Stimulated activated CD8-positive, alpha-beta memory T cell treated with anti-CD3 and anti-CD28 coated beads, Interleukin-4, amount 100 ng/mL, for 24 hours (primary cell): ENCODE data around the gene UCHL1.
"Not testable (repeated sequence)": the region's sequence is repeated elsewhere in the genome, so short reads cannot be mapped to it uniquely, and the experiment has no call there.

Source experiments
- DNase-seq: peaks from one replicate; pipeline ENCODE4 v3.0.0-alpha.2; 2020; ENCODE audit warnings: low read depth

Gene UCHL1

DNA sequence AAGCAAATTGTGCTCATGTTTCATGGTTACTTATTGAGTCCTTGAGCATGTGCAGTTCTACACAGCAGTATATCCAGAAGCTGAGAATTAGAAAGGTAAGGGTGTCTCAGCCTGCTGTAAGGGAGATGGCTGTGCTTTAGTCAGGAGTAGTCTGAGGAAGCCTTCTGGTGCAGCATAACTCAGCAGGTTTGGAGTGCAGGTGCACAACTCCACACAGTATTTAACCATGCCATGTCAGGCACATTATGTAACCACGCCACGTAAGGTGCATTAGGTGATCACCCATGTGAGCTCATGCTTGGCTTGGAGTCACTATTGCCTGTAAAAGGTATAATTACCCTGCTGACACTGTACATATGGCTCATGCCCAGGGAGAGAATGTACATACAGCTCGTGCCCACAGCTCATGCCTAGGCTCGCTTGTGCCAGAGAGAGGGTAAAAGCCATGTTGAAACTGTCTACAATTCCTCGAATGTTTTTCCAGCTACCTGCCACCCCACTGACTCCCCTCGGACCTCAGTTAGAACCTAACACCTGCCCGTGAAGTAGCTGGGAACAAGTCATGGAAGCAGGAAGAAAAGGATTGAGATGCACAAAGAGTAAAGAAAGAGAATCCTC, 37.8 kb downstream of the UCHL1 start:
- no peak for DNase-seq

- no peak for DNase-seq
Measured at GRCh38 chr4:41296995-41297394, 40.3 kb downstream of the UCHL1 start.

GRCh38 chr4:41297832-41298231, 41.1 kb downstream of the UCHL1 start:
- no peak for DNase-seq

DNA sequence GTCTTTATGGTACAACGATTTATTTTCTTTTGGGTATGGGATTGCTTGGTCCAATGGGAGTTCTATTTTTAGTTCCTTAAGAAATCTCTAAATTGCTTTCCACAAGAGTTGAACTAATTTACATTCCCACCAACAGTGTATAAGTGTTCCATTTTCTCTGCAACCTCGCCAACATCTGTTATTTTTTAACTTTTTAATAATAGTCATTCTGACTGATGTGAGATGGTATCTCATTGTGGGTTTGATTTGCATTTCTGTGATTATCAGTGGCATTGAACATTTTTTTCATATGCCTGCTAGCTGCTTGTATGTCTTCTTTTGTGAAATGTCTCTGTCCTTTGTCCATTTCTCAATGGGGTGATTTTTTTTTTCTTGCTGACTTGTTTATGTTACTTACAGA, 42.8 kb downstream of the UCHL1 start:
- DNase-seq: no peak

DNA sequence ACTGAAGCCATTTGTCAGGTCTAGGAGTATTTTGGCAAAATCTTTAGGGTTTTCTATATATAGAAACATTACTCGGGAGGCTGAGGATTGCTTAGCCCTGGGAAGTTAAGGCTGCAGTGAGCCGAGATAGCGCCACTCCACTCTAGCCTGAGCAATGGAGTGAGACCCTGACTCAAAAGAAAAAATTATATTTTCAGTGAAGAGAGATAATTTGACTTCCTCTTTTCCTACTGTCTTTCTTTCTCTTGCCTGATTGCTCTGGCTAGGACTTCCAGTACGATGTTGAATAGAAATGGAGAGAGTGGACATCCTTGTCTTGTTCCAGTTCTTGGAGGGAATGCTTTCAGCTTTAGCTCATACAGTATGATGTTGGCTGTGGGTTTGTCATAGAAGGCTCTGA, 44.4 kb downstream of the UCHL1 start:
- no peak for DNase-seq

GRCh38 chr4:41303372-41304118, 46.8 kb downstream of the UCHL1 start:
- no peak for DNase-seq

DNA sequence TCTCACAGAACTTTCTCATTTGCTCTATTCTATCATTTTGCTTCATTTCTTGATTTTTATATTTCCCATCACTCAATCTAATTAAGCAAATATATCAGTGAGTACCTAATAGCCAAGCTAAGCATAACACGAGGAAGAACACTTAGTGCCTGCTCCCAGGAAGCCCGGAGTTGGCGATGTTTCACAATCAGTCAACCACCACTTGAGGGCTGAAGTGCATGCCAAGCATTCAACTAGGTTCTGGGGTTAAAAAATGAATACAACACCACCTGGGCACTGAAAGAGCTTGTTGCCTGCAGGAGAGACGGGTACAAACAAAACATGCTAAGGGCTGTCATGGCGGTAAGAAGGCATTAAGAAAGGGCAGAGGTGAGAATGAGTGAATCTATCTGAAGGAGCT, 47.5 kb downstream of the UCHL1 start:
- no peak for DNase-seq

DNA sequence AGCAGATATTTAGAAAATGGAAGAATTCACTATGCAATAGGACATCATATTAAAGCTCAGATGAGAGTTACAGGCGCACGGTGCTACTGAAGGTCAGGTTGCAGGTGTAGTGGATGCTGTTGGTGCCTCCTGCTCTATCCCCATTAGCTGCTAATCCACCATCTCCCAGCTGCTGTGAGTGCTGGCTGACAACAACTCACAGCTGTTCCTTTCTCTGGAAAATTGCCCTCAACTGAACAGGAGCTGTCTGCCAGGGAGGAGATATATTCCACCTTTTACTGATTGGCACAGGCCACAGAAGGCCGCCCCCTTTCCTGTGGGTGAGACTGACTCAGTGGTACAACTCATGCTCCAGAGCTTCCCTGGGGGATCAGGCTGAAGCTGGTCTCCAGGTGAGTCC, 48.7 kb downstream of the UCHL1 start:
- no peak for DNase-seq

GRCh38 chr4:41307638-41308037, 50.9 kb downstream of the UCHL1 start:
- no peak for DNase-seq

- no peak for DNase-seq
Measured at GRCh38 chr4:41308398-41308797, 51.7 kb downstream of the UCHL1 start.

DNA sequence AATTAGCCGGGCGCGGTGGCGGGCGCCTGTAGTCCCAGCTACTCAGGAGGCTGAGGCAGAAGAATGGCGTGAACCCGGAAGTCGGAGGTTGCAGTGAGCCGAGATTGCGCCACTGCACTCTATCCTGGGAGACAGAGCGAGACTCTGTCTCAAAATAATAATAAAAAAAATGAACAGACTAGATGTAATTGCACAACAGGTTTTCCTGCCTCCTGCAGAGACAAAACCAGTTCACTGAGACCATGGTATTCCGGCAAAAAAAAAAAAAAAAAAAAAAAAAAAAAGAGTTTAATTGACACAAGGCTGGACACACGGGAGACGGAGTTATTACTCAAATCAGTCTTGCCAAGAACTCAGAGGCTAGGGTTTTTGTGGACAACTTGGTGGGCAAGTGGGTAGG, 58.7 kb downstream of the UCHL1 start:
- DNase-seq: not testable (repeated sequence)

- no peak for DNase-seq
Measured at GRCh38 chr4:41315862-41316261, 59.1 kb downstream of the UCHL1 start.
